Heart right ventricle (tissue), 16 donors: ENCODE measurements around the gene SYCP2. TPM values are rescaled to one million over a fixed set of nuclear protein-coding genes. Genes with fewer than 3 reads are reported as not detected.
A peak's percentile ranks its signal among the peaks of the same experiment; 100 is the strongest.

Experiments
- ATAC-seq, 8 donors: fragments of 200-7000 bp; cut with Tn5 transposase; one replicate each; pipeline ENCODE4 v1.9.1; 2020; ENCODE audit warnings: mild to moderate bottlenecking in 8 of 8, moderate library complexity in 8 of 8, moderate number of reproducible peaks in 1 of 8
- DNase-seq, 2 donors: peaks; one replicate each; pipeline ENCODE4 v3.0.0-alpha.2; 2020
- H3K27ac ChIP-seq, 10 donors: fragments of 200-600 bp; sonication (generic) in 2 of 10; one replicate each; pipeline versions ENCODE4 v1.5.0 to v1.8.0; 2020 to 2022; ENCODE audit warnings: mild to moderate bottlenecking in 3 of 10
- H3K27me3 ChIP-seq, 7 donors: fragments of 200-600 bp; one replicate each; pipeline ENCODE4 v1.8.0; 2021 to 2022; ENCODE audit warnings: mild to moderate bottlenecking in 2 of 7
- H3K36me3 ChIP-seq, 9 donors: fragments of 200-600 bp; sonication (generic) in 1 of 9; one replicate each; pipeline versions ENCODE4 v1.5.0 to v1.8.0; 2020 to 2022; ENCODE audit warnings: mild to moderate bottlenecking in 2 of 9
- H3K4me1 ChIP-seq, 9 donors: fragments of 200-600 bp; sonication (generic) in 1 of 9; one replicate each; pipeline versions ENCODE4 v1.5.0 to v1.8.0; 2020 to 2022; ENCODE audit warnings: mild to moderate bottlenecking in 4 of 9
- H3K4me3 ChIP-seq, 10 donors: fragments of 200-600 bp; sonication (generic) in 2 of 10; one replicate each; pipeline versions ENCODE4 v1.5.0 to v1.8.0; 2020 to 2022; ENCODE audit warnings: mild to moderate bottlenecking in 7 of 10, moderate library complexity in 2 of 10
- H3K9me3 ChIP-seq, 11 donors: fragments of 200-600 bp in 10 of 11; sonication (generic) in 2 of 11; one replicate each; pipeline versions ENCODE4 v1.5.0 to v1.8.0; 2013 to 2022; ENCODE audit warnings: mild to moderate bottlenecking in 2 of 11, control low read depth in 1 of 11, moderate library complexity in 1 of 11
- CTCF ChIP-seq, 9 donors: fragments of 200-600 bp; sonication (generic) in 2 of 9; IDR thresholded peaks; one replicate each; pipeline versions ENCODE4 v1.5.0 to v1.8.0; 2021 to 2022; ENCODE audit warnings: antibody characterized with exemption in 9 of 9, mild to moderate bottlenecking in 5 of 9, moderate library complexity in 1 of 9
- WGBS, 2 donors: extraction: QIAGEN DNeasy Blood & Tissue Kit; methylation state at CpG; one replicate each; pipeline ENCODE4 v1.1.7; 2013; ENCODE audit warnings: inconsistent platforms in 1 of 2; 5-methylcytosine and 5-hydroxymethylcytosine counted together
- intact Hi-C, 10 donors: fragments of 100-400 bp; cut with DNase I; formaldehyde crosslinking; loops; one replicate each; pipeline versions ENCODE4 v1.11.1 to v1.14.2; 2022
- polyA plus RNA-seq, 2 donors: library from polyadenylated mRNA; stranded (reverse); fragments of 200-250 nt; gene quantifications; one replicate each; pipeline ENCODE4 v1.2.3, GENCODE V29; 2013
- total RNA-seq, 10 donors: library from RNA; stranded (reverse); fragmentation: NEBNext Ultra II Directional in 3 of 10; extraction: Animal tissue kit (Norgen Biotek cat#: 25700) in 3 of 10; gene quantifications; one replicate each; pipeline versions ENCODE4 v1.2.1 to v1.2.4, GENCODE V29; 2021 to 2023
- donor health status: Arrhythmogenic right ventricular cardiomyopathy.
- donor health status: ischemic (EF 13 %, LVEDD 7.1; RV severe dilation, severe dysfunction).
- donor health status: healthy with polysubstance abuse.
- donor health status: DM: no; HTN: yes; CAD: no.
- donor health status: DM: no; HTN: no; CAD: no.
- donor health status: ischemic (EF 25% LVEDD 6.9; RV normal size, moderate dysfunction).
- donor health status: ischemic (EF 25% LVEDD 5.7; RV mildly dilated, moderate dysfunction).
- donor health status: healthy.
- donor health status: DM: yes; HTN: yes; CAD: no.
- donor health status: Ischemic cardiomyopathy.
- donor health status: ischemic (EF 35%, LVEDD 5.7; RV mildly dilated, moderate dysfunction).
- donor health status: nonischemic (EF 11% LVEDD 7.7; RV severe dilation, severe dysfunction).
- donor health status: DM: yes; HTN: yes; CAD: no.
- donor health status: PGD.
- donor health status: ischemic (EF 29% LVEDD 5.4; RV normal size, mild dysfunction).
- donor health status: nonischemic (EF 23%, LVEDD 6.1; RV moderate dilation, normal function).

The SYCP2 gene
- total and polyA plus RNA-seq, 12 donors, result 0.45 to 7.5 (median 0.93) TPM

- WGBS, 2 donors, result 80 to 81% methylated on average over 8 of the region's 8 CpGs
- Histone ChIP-seq H3K4me3 (no peak overlapping the region), H3K27me3 (no peaks in the 10 kb centered on the region), H3K36me3 (peaks cover 0 to 42% (median 0%) of the 10 kb centered on the region in 9 donors), H3K9me3 (no peaks in the 10 kb centered on the region), H3K4me1 (peaks cover 0 to 9% (median 0%) of the 10 kb centered on the region in 9 donors), H3K27ac (no peak overlapping the region)
- DNase-seq (no peak), ATAC-seq (peak in 5 of 8 donors; percentile 37 to 59 (median 53))
- TF ChIP-seq CTCF (IDR thresholded peaks at IDR 0.05), result peak in 7 of 9 donors; percentile 29 to 54 (median 39)
- intact Hi-C loops, result loop anchor here in 1 of 10 donors (10.0 kb wide), 1 partner anchor 100 kb away; no protein-coding TSS in a partner anchor
Observed at GRCh38 chr20:59955131-59955796, 21.8 kb upstream of the SYCP2 start.

- Histone ChIP-seq H3K27ac (no peak overlapping the region), H3K36me3 (peaks cover 0 to 48% (median 2%) of the 10 kb centered on the region in 9 donors), H3K4me3 (no peak overlapping the region), H3K27me3 (no peaks in the 10 kb centered on the region), H3K9me3 (no peaks in the 10 kb centered on the region), H3K4me1 (peaks cover 0 to 9% (median 0%) of the 10 kb centered on the region in 9 donors)
- no peak for TF ChIP-seq CTCF (IDR thresholded peaks at IDR 0.05)
- DNase-seq (no peak), ATAC-seq (no peak)
- intact Hi-C loops, result loop anchor here in 1 of 10 donors (10.0 kb wide), 1 partner anchor 100 kb away; no protein-coding TSS in a partner anchor
- 90 to 94% methylated on average over 4 of the region's 4 CpGs for WGBS, 2 donors
Observed at GRCh38 chr20:59954718-59955117, 21.3 kb upstream of the SYCP2 start.

- intact Hi-C loops, result loop anchor here in 5 of 10 donors (5.0 to 10.0 kb wide), 5 partner anchors 85 to 1292 kb away; no protein-coding TSS in a partner anchor
- no peak for TF ChIP-seq CTCF (IDR thresholded peaks at IDR 0.05)
- ATAC-seq (no peak), DNase-seq (no peak)
- Histone ChIP-seq H3K4me3 (no peak overlapping the region), H3K9me3 (no peaks in the 10 kb centered on the region), H3K27me3 (no peaks in the 10 kb centered on the region), H3K4me1 (peaks cover 0 to 47% (median 25%) of the 10 kb centered on the region in 9 donors), H3K36me3 (peaks cover 0 to 59% (median 12%) of the 10 kb centered on the region in 9 donors), H3K27ac (no peak overlapping the region)
- 92 to 94% methylated on average over 6 of the region's 6 CpGs for WGBS, 2 donors
Observed at GRCh38 chr20:59949911-59950310, 16.5 kb upstream of the SYCP2 start.

- Histone ChIP-seq H3K27ac (peak overlapping the region in 2 of 10 donors; percentile 29 to 42), H3K27me3 (no peaks in the 10 kb centered on the region), H3K9me3 (no peaks in the 10 kb centered on the region), H3K36me3 (peaks cover 0 to 68% (median 20%) of the 10 kb centered on the region in 9 donors), H3K4me1 (peaks cover 0 to 54% (median 28%) of the 10 kb centered on the region in 9 donors), H3K4me3 (no peak overlapping the region)
- intact Hi-C loops, result loop anchor here in 4 of 10 donors (5.0 to 10.0 kb wide), 4 partner anchors 86 to 1293 kb away; no protein-coding TSS in a partner anchor
- peak in 3 of 8 donors; percentile 60 to 65 (median 61) for ATAC-seq
- peak in 1 of 2 donors; percentile 40 for DNase-seq
- TF ChIP-seq CTCF (IDR thresholded peaks at IDR 0.05), result peak; percentile 49 to 76 (median 70)
- WGBS, 2 donors, result 39 to 41% methylated on average over 7 of the region's 7 CpGs
Observed at GRCh38 chr20:59948828-59949720, 15.6 kb upstream of the SYCP2 start.
